Measurements from ENCODE around the gene SHC3.

Gene SHC3

DNA sequence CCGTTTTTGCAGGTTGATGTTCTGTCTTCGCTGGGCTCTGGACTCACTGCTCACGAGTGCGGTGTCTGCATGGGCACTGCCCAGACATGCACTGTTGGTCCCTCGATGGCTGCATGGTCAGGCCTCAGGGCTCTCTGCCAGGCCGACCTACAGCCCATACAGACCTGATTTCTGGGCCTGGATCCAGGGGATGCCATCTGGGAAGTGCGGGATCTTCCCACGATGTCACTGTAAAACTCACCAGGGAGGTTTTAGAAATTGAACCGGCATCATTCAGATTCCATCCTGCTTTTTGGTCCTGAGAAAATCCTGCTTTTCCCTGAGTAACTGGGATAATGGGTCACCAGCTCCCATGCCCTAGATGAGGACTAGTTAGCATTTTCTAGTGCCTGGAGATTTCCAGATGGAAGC is 178.2 kb downstream of the SHC3 start:
- DNase-seq (ENCODE audit: low read depth) = no peak

DNA sequence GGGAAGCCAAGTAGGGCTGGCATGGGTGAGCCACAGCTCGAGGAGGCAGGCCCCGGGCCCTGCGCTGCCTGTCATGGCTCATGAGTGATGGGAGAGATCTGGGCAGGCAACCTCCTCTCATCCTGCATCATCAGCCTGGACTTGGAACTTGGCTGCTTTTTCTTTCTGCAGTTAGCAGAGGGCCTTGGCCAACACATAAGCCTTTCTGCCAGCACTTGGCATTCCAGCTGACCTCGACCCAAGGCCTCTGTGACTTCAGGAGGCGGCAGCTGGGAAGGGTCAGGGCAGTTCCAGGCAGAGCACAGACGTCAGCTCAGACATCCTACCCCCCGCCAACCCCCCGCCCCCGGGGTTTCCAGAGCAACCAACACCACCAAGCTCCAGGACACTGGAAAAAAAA is 179.7 kb downstream of the SHC3 start:
- DNase-seq (ENCODE audit: low read depth) = no peak

DNA sequence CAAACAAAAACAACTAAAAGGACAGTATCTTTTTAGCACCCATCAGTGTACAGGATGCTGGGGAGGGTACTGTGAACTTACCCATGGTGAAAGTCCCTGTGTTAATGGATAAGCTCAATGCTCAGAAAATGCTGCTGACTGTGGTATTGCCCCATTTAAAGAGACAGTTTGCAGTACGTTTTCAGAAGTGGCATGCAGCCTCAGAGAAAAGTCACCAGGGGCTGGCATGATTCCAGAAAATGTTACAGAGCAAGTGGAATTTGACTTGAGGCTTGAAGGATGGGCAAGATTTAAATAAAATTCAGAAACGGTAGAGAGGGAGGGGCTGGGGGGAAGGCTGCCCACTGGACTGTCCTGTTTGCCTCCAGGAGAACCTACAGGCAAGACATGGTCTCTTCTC is 180.1 kb downstream of the SHC3 start:
- DNase-seq (ENCODE audit: low read depth) = no peak

DNA sequence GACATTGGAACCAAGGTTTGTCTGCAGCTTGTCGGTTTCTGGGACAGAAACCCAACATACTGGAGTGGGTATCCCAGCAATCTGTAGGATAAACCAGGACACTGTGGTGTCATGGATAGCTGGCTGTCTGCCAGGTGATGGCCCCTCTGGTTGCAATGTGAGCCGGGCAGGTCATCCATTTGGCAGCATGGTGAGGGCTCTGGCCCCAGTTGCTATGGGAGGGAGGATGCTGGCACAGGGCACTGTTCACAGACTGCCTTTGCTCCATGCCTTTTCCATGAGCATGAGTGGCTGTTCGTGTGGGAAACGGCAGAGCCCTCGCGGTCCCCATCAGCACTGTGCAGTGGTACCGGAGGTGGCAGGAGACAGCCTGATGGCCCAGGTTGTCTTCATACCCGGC is 181.0 kb downstream of the SHC3 start:
- no peak for DNase-seq (ENCODE audit: low read depth)

DNA sequence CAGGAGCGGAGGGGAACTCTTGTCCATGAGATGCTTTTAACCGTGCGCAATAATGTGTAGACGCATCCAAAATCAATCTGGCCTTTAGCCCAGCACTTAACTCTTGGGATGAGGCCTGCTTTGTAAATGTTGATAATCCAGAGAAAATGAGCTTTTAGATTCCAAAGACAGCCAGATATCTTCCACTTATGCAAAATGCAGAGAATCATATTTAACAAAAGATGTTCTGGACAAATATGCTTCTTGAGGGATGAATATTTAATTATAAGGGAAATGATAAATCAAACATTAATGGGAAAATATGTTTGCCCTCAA is 181.7 kb downstream of the SHC3 start:
- no peak for DNase-seq (ENCODE audit: low read depth)

DNA sequence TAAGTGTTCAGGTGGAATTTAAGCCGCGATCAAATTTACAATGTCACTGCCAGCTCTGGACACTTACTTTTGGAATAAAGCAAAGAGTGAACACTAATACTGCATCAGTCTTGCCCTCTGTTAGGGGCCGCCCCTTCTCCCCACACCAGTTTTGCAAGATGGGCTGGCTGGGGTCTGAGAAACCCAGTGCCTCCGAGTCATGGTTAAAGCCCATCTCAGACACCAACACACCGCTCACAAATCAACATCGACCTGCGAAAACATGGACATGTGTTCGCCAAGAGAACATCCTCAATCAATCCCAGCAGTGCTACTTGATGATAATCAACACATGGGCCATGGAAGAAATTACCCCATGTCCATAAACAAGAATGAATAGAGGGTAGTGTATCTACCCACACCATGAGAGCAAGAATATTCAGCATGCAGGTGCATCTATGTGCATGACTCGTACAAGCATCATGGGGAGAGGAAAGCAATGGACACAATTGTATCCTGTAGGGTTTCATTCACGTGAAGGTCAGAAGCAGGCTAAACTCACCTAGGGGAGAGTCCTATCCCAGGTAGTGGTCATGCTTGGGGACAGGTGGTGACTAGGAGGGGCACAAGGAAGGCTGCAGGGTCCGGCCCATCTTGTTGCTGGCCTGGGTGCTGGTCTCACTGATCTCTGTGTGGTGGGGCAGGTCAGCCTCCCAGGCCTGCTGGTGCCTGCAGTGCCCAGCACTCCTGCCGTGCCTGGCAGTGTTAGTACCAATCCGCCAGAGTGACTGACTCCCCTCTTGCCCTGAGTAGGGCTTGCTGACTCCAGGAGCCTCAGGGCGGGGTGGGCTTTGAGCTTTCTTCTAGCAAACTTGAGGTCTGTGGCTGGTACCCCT is 182.3 kb downstream of the SHC3 start:
- DNase-seq (ENCODE audit: low read depth) = no peak

DNA sequence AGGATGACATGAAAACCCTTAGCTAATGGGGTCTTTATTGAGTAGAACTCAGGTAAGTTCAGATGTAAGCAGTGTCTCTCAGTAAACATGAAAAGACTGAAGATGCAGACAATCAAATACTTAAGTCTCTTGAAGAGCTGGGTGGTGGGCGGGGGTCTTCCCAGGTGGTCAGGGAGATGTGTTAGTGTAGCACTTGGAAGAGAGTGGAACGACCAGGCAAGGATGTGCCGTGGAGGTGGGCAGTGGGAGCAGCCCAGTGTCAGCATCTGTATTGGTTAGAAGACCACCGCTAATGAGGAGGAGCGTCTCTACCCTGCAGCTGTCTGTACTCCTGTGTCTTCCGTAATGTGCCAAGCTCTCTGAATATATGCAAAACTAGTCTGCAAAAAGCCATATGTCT is 183.0 kb downstream of the SHC3 start:
- DNase-seq (ENCODE audit: low read depth) = no peak

DNA sequence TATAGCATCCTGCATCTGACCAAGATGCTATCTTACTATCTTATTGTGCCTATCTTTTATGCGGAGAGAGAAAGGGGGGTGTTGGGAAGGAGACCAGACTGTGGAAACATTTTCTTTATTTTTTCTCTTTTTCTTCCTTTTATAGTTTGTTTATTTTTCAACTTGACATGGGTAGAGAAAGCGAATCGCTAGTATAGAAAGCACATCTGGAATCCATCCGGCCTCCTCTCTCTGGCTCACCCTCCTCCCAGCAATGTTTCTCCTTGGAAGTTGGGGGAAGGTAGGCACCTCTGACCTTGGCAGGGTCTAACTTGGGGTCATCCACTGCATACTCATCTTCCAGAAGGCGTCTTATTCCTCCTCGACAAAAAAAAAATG is 183.4 kb downstream of the SHC3 start:
- DNase-seq (ENCODE audit: low read depth) = no peak

DNA sequence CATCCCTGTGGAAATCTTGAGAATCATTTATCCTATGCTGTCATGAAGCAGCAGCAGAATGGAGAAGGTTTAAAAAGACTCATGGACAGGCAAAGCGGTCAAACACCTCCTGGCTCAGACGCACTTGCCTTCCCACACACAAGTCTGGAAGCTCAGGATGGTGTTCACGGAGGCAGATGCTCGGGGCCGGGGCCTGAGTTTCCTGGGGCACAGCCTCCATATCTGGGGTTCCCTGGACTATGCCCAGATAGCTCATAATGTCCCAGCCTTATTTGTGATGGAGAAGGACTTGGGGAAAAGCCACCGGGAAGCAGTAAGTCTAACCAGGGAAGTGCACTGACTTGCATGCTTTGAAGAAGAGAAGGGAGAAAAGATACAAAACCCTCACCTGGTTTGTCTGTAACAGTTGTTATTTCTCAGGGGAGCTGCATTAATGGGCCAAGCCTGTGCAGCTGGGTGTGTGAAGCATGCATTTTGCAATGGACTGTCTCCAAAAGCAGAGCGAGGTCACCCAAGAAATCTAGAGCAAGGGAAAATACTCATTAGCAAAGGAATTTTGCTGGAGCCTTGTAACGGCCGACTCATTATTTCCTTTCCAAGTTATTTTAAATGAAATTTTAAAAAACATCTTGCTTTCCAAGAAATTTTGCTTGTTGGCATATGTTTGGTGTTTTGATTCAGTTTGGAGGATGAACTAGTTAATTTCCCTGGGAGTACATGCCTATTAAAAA is 184.0 kb downstream of the SHC3 start:
- no peak for DNase-seq (ENCODE audit: low read depth)

DNA sequence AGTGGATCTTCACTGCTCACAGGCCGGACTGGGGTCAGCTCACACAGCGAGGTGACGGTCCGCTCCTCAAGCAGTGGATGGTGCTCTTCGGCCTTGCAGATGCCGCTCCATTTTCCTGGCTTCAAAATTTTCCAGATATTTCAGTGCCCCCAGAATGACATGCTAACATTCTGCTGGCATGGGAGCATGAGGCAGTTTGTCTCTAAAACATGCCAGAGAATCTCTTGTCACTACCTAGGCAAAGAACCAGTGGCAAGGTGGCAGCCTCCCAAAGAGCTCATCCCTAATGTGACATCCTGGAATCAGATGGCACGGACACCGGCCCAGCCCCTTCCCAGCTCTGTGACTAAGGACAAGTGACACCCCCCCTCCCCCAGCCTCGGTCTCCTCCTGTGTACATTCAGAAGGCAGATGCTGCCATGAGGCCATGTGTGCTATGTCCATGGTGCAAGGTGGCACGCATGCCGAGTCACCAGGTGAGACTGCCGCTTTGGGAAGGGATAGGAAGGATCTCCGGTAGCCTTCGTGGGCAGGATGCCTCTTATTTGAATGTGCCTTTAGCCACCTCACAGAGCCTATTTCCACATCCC is 184.7 kb downstream of the SHC3 start:
- DNase-seq (ENCODE audit: low read depth) = no peak

DNA sequence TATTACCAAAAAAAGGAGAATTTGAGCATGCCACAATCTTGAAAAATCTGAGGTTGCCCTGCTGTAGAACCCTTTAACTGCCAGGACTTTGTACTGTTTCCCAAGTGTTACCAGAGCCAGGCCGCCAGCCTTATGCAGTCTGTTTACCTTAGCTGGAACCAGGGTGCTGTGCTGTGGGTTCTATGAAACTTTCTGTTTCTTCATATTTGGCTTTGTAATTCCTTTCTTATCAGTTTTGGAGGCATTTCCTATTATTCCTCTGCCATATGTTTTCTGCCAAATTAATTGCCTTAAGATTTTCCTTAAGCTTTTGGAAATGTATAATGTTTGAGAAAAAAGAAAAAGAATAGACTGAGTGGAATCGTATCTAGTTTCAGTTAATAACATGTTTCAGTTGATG is 185.3 kb downstream of the SHC3 start:
- no peak for DNase-seq (ENCODE audit: low read depth)

DNA sequence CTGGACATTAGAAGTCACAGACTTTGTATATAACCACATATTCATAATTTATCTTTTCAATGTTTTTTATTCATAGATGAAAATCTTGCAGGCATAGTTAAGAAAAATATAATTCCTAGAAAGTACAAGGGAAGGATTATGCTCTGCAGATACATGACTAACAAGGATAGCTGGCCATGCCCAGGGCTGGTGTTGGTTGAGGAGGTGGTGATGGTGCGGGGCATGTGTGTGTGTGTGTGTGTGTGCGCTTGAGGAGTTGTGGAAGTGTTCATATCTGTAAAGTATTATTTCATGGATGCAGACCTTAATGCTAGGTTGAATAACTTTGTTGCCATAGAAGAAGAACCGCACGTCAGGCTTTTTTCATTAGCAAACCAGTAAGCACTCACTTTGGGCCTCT is 186.1 kb downstream of the SHC3 start:
- no peak for DNase-seq (ENCODE audit: low read depth)

DNA sequence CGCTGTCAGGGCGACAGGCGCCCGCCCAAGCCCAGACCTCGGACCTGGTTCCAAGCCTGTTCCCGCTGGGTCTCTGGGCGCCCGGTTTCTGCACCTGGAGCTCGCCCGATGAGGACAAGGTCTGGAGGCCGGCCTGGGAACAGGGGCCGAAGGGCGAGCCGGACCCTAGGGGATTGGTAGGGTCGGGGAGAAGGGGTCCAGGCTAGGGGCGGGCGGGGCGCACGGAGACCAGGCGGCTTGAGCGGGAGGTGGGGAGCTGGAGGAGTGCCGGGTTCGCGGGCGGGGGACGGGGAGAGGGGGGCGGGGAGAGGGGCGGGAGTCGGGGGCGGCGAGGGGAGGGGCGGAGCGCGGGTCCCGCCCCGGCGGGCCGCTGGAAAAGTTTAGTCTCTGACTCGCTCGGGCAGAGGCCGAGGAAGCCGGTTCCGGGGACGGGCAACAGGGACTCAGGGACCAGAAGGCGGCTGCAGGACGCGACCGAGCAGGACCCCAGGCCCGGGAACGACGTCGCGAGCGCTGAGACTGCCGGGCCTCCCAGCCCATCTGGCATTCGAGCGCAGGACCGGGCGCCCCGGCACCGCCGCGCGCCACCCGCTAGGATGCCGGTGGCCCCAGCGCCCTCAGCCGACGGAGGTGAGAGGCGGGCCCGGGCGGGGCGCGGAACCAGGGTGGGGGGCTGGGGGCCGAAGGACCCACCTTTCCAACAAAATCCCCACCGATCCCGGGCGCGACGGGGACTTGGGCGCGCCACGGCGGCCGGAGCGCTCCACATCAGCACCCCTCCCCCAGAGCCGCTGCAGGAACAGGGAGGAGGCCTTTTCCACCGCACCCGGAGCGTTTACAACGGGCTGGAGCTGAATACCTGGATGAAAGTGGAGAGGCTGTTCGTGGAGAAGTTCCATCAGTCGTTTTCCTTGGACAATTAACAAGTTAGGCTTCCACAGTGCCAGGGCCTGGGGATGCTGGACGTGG is 187.3 kb downstream of the SHC3 start, which contains the start of gene S1PR3:
S1PR3 (plus strand) TSS at position 403 of the 969 bp plus-strand sequence. CDS start 9,733 bp downstream, outside the sequence.
- peak; percentile 8 for DNase-seq (ENCODE audit: low read depth)

DNA sequence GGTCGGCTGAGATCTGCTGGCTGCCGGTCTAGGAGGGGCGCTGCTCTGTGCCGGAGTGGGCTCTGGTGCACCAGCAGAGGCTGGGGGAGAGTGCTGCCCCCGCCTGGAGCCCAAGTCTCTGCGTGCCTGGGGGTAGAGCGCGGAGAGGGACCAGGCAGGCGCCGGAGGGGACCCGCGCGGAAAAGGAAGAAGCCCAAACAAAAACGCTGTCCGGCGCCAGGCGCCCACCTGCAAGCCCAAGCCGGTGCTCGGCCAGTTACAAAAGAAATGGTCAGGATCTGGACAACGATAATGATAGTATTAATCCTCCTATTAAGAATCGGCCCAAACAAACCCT is 187.9 kb downstream of the SHC3 start:
- DNase-seq (ENCODE audit: low read depth) = no peak

DNA sequence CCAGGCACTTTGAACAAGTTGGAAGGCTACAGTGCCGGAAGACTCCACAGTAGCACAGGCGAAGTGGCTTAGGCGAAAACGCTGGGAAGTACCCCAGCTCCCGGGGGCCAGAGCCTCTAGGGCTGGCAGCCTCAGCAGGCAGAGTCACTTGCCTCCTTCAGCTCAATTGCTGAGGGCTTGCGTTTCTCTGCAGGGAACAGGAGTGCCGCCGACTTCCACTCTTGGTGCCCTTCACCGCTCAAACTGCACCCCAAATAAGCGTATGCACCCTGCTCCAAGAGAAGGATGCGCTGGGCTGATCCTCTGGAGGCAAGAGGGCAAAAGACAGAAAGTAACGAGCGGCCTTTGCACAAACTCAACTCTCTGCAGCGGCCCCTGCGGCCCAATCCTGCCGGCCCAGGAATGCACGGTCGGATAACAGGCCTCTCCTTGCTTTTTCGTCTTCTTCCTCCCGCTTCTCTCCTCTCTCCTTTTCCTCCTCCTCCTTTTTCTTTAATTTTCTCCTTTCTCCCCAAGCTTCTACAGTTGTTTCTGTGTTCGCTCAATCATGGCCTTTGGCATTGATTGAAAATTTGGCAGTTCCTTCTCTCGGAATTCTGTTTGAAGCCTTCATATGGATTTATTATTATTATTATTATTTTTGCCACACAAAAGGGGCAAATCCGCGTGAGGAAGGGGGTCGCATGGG is 188.4 kb downstream of the SHC3 start:
- no peak for DNase-seq (ENCODE audit: low read depth)

DNA sequence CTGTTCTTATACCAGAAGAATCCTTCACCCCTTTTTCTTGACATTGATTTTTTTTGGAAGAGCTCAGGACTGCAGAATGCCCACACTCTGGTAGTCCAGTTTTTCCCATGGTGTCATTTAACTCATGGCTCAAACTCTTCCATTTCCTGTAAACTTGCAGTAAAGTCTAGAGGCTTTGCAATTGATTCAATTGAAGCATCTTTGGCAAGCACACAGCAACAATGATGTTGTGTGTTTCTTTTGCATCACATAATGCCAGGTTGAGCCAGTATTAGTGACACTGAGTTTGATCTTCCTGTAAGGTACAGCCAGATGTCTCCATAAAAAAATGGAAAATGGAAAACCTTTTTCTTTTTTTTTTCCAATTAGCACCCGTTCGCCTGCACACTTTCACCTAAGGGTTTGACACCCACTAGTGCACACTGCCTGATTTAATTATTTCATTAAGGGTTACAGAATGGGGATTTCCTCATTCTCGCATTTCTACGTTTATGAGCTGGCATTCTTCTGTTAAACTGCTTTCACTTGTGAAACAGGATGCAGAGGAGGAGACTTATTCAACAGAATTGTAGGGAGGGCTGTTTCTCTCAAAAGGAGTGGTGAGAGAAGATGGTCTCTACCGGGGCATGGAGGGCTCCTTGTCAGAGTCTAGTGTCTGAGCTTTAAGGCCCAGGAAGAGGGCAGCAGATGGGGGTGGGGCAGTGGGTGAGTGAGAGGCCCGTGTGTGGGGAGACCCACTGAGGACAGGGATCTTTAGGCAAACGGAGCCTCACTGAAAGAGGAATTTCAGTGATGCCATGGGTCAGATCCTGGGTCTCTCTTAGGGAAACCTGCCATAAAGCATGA is 189.6 kb downstream of the SHC3 start:
- DNase-seq (ENCODE audit: low read depth) = no peak

DNA sequence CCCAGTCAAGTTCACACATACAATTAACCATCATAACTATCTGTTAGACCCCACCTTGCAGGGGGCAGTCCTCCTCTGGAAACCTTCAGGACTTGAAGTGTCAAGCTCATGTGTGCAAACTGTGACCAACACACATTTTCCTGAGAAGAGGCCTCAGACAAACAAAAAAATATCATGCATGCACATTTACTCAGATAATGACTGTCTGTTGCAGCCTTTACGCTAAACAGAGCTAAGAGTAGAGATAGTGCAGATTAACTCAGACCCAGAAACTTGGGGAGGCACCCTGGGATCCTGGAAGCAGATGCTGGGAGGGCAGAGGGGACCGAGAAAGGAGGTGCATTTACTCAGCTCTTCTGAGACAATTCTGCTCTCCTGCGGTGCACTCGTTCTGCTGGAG is 191.0 kb downstream of the SHC3 start:
- DNase-seq (ENCODE audit: low read depth) = no peak

DNA sequence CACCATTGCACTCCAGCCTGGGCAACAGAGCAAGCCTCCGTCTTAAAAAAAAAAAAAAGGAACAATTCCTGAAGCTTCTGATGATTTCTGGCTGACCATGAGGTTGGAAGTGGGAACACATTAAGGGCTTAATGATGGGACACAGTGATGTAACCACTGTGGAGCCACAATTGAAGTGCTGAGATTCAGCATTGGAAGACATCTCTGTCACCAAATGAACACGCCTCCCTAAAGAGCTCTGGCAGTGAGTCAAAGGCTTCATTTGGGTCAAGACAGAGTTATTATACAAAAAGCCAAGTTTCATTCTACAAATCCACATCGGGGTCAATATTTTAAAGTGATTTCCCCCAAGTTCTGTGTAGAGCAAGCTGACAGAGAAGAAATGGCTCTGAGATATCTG is 191.8 kb downstream of the SHC3 start:
- no peak for DNase-seq (ENCODE audit: low read depth)

DNA sequence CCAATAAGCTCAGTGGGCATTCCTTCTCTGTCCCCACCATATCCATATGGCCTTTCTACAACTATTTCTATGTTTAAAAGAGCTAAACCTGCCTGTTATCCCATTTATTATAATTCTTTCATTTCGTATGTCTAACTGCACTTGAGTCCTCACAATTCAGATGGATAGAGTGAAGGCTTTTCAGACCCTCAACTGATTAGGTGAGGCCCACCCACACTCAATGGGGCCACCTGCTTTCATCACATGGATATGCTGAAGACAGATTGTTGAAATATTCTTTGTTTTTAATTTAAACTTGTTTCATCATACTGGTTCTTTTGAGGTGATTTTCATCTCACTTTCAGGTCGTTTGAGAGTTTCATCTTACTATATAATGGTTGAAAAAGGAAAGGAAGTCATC is 193.0 kb downstream of the SHC3 start:
- no peak for DNase-seq (ENCODE audit: low read depth)

DNA sequence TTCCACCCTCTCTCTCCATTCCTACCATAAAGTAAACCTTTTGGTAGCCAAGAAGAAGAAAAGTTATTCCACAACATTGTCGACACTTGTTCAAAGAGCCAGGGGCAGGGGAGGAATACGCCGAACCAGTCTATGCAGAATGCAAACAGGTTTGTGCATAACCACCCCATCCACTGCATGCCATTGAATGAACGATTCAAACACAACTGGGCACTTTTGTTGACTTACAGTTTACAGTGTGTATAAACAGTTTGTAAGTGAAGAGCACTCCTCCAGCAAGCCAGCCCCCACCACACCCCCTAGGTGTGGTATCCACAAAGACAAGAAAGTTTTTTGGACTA is 194.1 kb downstream of the SHC3 start:
- DNase-seq (ENCODE audit: low read depth) = no peak
